PC-9 (cell line): ENCODE results near the gene GAS7.

Experiments used
- CTCF ChIP-seq: fragments of 200-600 bp; sonication (generic); conservative IDR thresholded peaks from 2 replicates; pipeline ENCODE4 v1.6.1; 2017; ENCODE audit warnings: mixed run types, antibody characterized with exemption, mild to moderate bottlenecking, moderate library complexity
- EZH2 ChIP-seq: fragments of 200-600 bp; sonication (generic); IDR thresholded peaks from 2 replicates; pipeline ENCODE4 v1.8.0; 2017; ENCODE audit warnings: antibody characterized with exemption, low read depth

GRCh38 chr17:9860851-9861250 is 337.6 kb downstream of the GAS7 start:
- no peak for TF ChIP-seq CTCF
- TF ChIP-seq EZH2: no peak
